Stimulated activated naive CD8-positive, alpha-beta T cell treated with anti-CD3 and anti-CD28 coated beads, Interleukin-15, Interleukin-2, amounts not matched to agents 100 ng/mL and 50 ng/mL, for 24 hours (primary cell): ENCODE data around the gene CASK.

Experiments used
- H3K27ac Mint-ChIP-seq: one replicate; pipeline ENCODE4 v1.8.0; 2021; ENCODE audit warnings: mild to moderate bottlenecking, mixed read lengths
- H3K27me3 Mint-ChIP-seq: one replicate; pipeline ENCODE4 v1.8.0; 2021; ENCODE audit warnings: mixed read lengths
- H3K36me3 Mint-ChIP-seq: one replicate; pipeline ENCODE4 v1.8.0; 2021; ENCODE audit warnings: low read depth, mixed read lengths
- H3K4me1 Mint-ChIP-seq: one replicate; pipeline ENCODE4 v1.8.0; 2021; ENCODE audit warnings: low read depth, mixed read lengths
- H3K4me3 Mint-ChIP-seq: one replicate; pipeline ENCODE4 v1.8.0; 2021; ENCODE audit warnings: mild to moderate bottlenecking, mixed read lengths
- H3K9me3 Mint-ChIP-seq: one replicate; pipeline ENCODE4 v1.8.0; 2021; ENCODE audit warnings: mixed read lengths

Gene CASK

GRCh38 chrX:41491267-41492004 is 431.9 kb downstream of the CASK start:
- Mint-ChIP-seq H3K27me3 (no peaks in the 10 kb centered on the region), H3K4me1 (no peaks in the 10 kb centered on the region), H3K27ac (no peak overlapping the region), H3K9me3 (no peaks in the 10 kb centered on the region), H3K4me3 (no peak overlapping the region), H3K36me3 (no peaks in the 10 kb centered on the region)

GRCh38 chrX:41490446-41490845 is 432.9 kb downstream of the CASK start:
- Mint-ChIP-seq H3K9me3 (no peaks in the 10 kb centered on the region), H3K36me3 (no peaks in the 10 kb centered on the region), H3K4me3 (no peak overlapping the region), H3K27ac (no peak overlapping the region), H3K27me3 (no peaks in the 10 kb centered on the region), H3K4me1 (no peaks in the 10 kb centered on the region)

GRCh38 chrX:41482154-41482850 is 441.1 kb downstream of the CASK start:
- Mint-ChIP-seq H3K36me3 (no peaks in the 10 kb centered on the region), H3K27me3 (no peaks in the 10 kb centered on the region), H3K9me3 (no peaks in the 10 kb centered on the region), H3K4me1 (no peaks in the 10 kb centered on the region), H3K27ac (no peak overlapping the region), H3K4me3 (no peak overlapping the region)

GRCh38 chrX:41481264-41482109 is 441.9 kb downstream of the CASK start:
- Mint-ChIP-seq H3K9me3 (no peaks in the 10 kb centered on the region), H3K36me3 (no peaks in the 10 kb centered on the region), H3K4me1 (no peaks in the 10 kb centered on the region)

GRCh38 chrX:41480508-41481260 is 442.7 kb downstream of the CASK start:
- H3K4me1 Mint-ChIP-seq: no peaks in the 10 kb centered on the region
- no peak overlapping the region for H3K27ac Mint-ChIP-seq
- H3K4me3 Mint-ChIP-seq: no peak overlapping the region
- no peaks in the 10 kb centered on the region for H3K27me3 Mint-ChIP-seq
- no peaks in the 10 kb centered on the region for H3K9me3 Mint-ChIP-seq
- H3K36me3 Mint-ChIP-seq: no peaks in the 10 kb centered on the region

More at GRCh38 chrX:41481264-41482109, 441.9 kb downstream of the CASK start:
- no peak overlapping the region for H3K4me3 Mint-ChIP-seq
- no peak overlapping the region for H3K27ac Mint-ChIP-seq
- no peaks in the 10 kb centered on the region for H3K27me3 Mint-ChIP-seq

- H3K9me3 Mint-ChIP-seq: no peaks in the 10 kb centered on the region
- no peaks in the 10 kb centered on the region for H3K36me3 Mint-ChIP-seq
- H3K27me3 Mint-ChIP-seq: no peaks in the 10 kb centered on the region
- no peak overlapping the region for H3K27ac Mint-ChIP-seq
- no peaks in the 10 kb centered on the region for H3K4me1 Mint-ChIP-seq
- H3K4me3 Mint-ChIP-seq: no peak overlapping the region
Observed at GRCh38 chrX:41478381-41478911, 444.9 kb downstream of the CASK start.

GRCh38 chrX:41475591-41476241 is 447.6 kb downstream of the CASK start:
- H3K27me3 Mint-ChIP-seq: no peaks in the 10 kb centered on the region
- no peaks in the 10 kb centered on the region for H3K4me1 Mint-ChIP-seq
- H3K4me3 Mint-ChIP-seq: no peak overlapping the region
- H3K9me3 Mint-ChIP-seq: no peaks in the 10 kb centered on the region
- no peak overlapping the region for H3K27ac Mint-ChIP-seq
- no peaks in the 10 kb centered on the region for H3K36me3 Mint-ChIP-seq

- no peaks in the 10 kb centered on the region for H3K36me3 Mint-ChIP-seq
Observed at GRCh38 chrX:41475191-41475590, 448.2 kb downstream of the CASK start.

GRCh38 chrX:41474726-41475100 is 448.6 kb downstream of the CASK start:
- no peaks in the 10 kb centered on the region for H3K27me3 Mint-ChIP-seq
- no peak overlapping the region for H3K4me3 Mint-ChIP-seq
- no peak overlapping the region for H3K27ac Mint-ChIP-seq
- no peaks in the 10 kb centered on the region for H3K36me3 Mint-ChIP-seq
- H3K9me3 Mint-ChIP-seq: no peaks in the 10 kb centered on the region
- H3K4me1 Mint-ChIP-seq: no peaks in the 10 kb centered on the region

More at GRCh38 chrX:41475191-41475590, 448.2 kb downstream of the CASK start:
- no peaks in the 10 kb centered on the region for H3K4me1 Mint-ChIP-seq
- no peaks in the 10 kb centered on the region for H3K27me3 Mint-ChIP-seq
- no peak overlapping the region for H3K27ac Mint-ChIP-seq
- H3K4me3 Mint-ChIP-seq: no peak overlapping the region
- no peaks in the 10 kb centered on the region for H3K9me3 Mint-ChIP-seq

- Mint-ChIP-seq H3K4me3 (no peak overlapping the region), H3K36me3 (no peaks in the 10 kb centered on the region), H3K4me1 (no peaks in the 10 kb centered on the region), H3K27me3 (no peaks in the 10 kb centered on the region), H3K27ac (no peak overlapping the region), H3K9me3 (no peaks in the 10 kb centered on the region)
Observed at GRCh38 chrX:41473936-41474725, 449.2 kb downstream of the CASK start.

- no peak overlapping the region for H3K27ac Mint-ChIP-seq
- no peaks in the 10 kb centered on the region for H3K4me1 Mint-ChIP-seq
Observed at GRCh38 chrX:41472231-41472815, 451.0 kb downstream of the CASK start.

GRCh38 chrX:41471786-41472185 is 451.6 kb downstream of the CASK start:
- H3K9me3 Mint-ChIP-seq: no peaks in the 10 kb centered on the region
- H3K4me1 Mint-ChIP-seq: no peaks in the 10 kb centered on the region
- no peaks in the 10 kb centered on the region for H3K27me3 Mint-ChIP-seq
- no peaks in the 10 kb centered on the region for H3K36me3 Mint-ChIP-seq
- H3K27ac Mint-ChIP-seq: no peak overlapping the region
- H3K4me3 Mint-ChIP-seq: no peak overlapping the region

More at GRCh38 chrX:41472231-41472815, 451.0 kb downstream of the CASK start:
- Mint-ChIP-seq H3K36me3 (no peaks in the 10 kb centered on the region), H3K27me3 (no peaks in the 10 kb centered on the region), H3K9me3 (no peaks in the 10 kb centered on the region), H3K4me3 (no peak overlapping the region)

GRCh38 chrX:41470706-41471105 is 452.6 kb downstream of the CASK start:
- Mint-ChIP-seq H3K4me1 (no peaks in the 10 kb centered on the region), H3K36me3 (no peaks in the 10 kb centered on the region), H3K27me3 (no peaks in the 10 kb centered on the region), H3K9me3 (no peaks in the 10 kb centered on the region), H3K4me3 (no peak overlapping the region), H3K27ac (no peak overlapping the region)
